Measurements from ENCODE around the gene POU5F2. TPM values are rescaled to one million over a fixed set of nuclear protein-coding genes. Genes with fewer than 3 reads are reported as not detected.

Gene POU5F2
- polyA plus RNA-seq, 1 donor from 2014 or later = not detected

Other genes with a start within 250 kb of the POU5F2 start
- 35.2 TPM for gene NR2F1-AS1, start 160.4 kb downstream of the POU5F2 start, polyA plus RNA-seq (ENCODE audit: insufficient read depth, low read depth, low replicate concordance)
- gene NR2F1, start 158.4 kb downstream of the POU5F2 start, polyA plus RNA-seq (ENCODE audit: insufficient read depth, low read depth, low replicate concordance) = 356 TPM